Measurements from ENCODE around the gene NT5E. TPM values are rescaled to one million over a fixed set of nuclear protein-coding genes. Genes with fewer than 3 reads are reported as not detected.

NT5E gene
- total and polyA plus RNA-seq, 12 donors = 0.88 to 8.4 (median 4.2) TPM

- Histone ChIP-seq H3K36me3 (peaks cover 0 to 7% (median 0%) of the 10 kb centered on the region in 9 donors), H3K27me3 (no peaks in the 10 kb centered on the region), H3K9me3 (no peaks in the 10 kb centered on the region), H3K4me3 (no peak overlapping the region), H3K4me1 (peaks cover 4 to 57% (median 25%) of the 10 kb centered on the region in 9 donors), H3K27ac (peak overlapping the region in 2 of 10 donors; percentile 7 to 64)
- no peak for TF ChIP-seq CTCF (IDR thresholded peaks at IDR 0.05)
- ATAC-seq = peak in 4 of 8 donors; percentile 28 to 50 (median 39)
- 61 to 71% methylated on average over 4 of the region's 4 CpGs for WGBS, 2 donors
- no peak for DNase-seq
- intact Hi-C loops (cut with DNase I) = no loop called here
Measured at GRCh38 chr6:85464260-85464644, 14.4 kb downstream of the NT5E start.

- 60 to 76% methylated on average over 4 of the region's 4 CpGs for WGBS, 2 donors
- peaks cover 0 to 7% (median 0%) of the 10 kb centered on the region in 9 donors for H3K36me3 ChIP-seq
- peaks cover 4 to 56% (median 23%) of the 10 kb centered on the region in 9 donors for H3K4me1 ChIP-seq
- no peaks in the 10 kb centered on the region for H3K9me3 ChIP-seq
- no peak overlapping the region for H3K4me3 ChIP-seq
- intact Hi-C loops (cut with DNase I) = no loop called here
- peak overlapping the region in 2 of 10 donors; percentile 7 to 64 for H3K27ac ChIP-seq
- no peaks in the 10 kb centered on the region for H3K27me3 ChIP-seq
- no peak for TF ChIP-seq CTCF (IDR thresholded peaks at IDR 0.05)
- DNase-seq (no peak), ATAC-seq (peak in 2 of 8 donors; percentile 24 to 55)
Measured at GRCh38 chr6:85464722-85465150, 14.9 kb downstream of the NT5E start.

GRCh38 chr6:85465762-85466161 is 15.9 kb downstream of the NT5E start:
- DNase-seq = no peak
- Histone ChIP-seq H3K4me1 (peaks cover 4 to 46% (median 13%) of the 10 kb centered on the region in 9 donors), H3K27me3 (no peaks in the 10 kb centered on the region), H3K36me3 (peaks cover 0 to 7% (median 0%) of the 10 kb centered on the region in 9 donors), H3K27ac (peak overlapping the region in 1 of 10 donors; percentile 64), H3K9me3 (no peaks in the 10 kb centered on the region), H3K4me3 (no peak overlapping the region)
- intact Hi-C loops (cut with DNase I) = no loop called here
- 71 to 78% methylated on average over 2 of the region's 2 CpGs for WGBS, 2 donors
- no peak for ATAC-seq
- TF ChIP-seq CTCF (IDR thresholded peaks at IDR 0.05) = no peak

- H3K27ac ChIP-seq = no peak overlapping the region
Measured at GRCh38 chr6:85468326-85468725, 18.4 kb downstream of the NT5E start.

More at GRCh38 chr6:85468326-85468725, 18.4 kb downstream of the NT5E start:
- H3K36me3 ChIP-seq = peaks cover 0 to 7% (median 0%) of the 10 kb centered on the region in 9 donors
- TF ChIP-seq CTCF (IDR thresholded peaks at IDR 0.05) = no peak
- H3K9me3 ChIP-seq = no peaks in the 10 kb centered on the region
- DNase-seq (no peak), ATAC-seq (no peak)
- intact Hi-C loops (cut with DNase I) = no loop called here
- H3K27me3 ChIP-seq = no peaks in the 10 kb centered on the region
- H3K4me3 ChIP-seq = no peak overlapping the region
- H3K4me1 ChIP-seq = peaks cover 0 to 22% (median 0%) of the 10 kb centered on the region in 9 donors
